GM18505 (cell line): ENCODE data around the gene RCOR1.

Experiments
- ATAC-seq: cut with Tn5 transposase; IDR thresholded peaks from one replicate; pipeline ENCODE4 v1.9.1; 2021; ENCODE audit not compliant: unreplicated experiment
- POLR2A ChIP-seq: IDR thresholded peaks from 4 replicates; pipeline ENCODE4 v1.6.1; 2011; ENCODE audit warnings: borderline replicate concordance; ENCODE audit not compliant: insufficient read depth, insufficient read length; ENCODE audit errors: extremely low read depth

RCOR1 gene

DNA sequence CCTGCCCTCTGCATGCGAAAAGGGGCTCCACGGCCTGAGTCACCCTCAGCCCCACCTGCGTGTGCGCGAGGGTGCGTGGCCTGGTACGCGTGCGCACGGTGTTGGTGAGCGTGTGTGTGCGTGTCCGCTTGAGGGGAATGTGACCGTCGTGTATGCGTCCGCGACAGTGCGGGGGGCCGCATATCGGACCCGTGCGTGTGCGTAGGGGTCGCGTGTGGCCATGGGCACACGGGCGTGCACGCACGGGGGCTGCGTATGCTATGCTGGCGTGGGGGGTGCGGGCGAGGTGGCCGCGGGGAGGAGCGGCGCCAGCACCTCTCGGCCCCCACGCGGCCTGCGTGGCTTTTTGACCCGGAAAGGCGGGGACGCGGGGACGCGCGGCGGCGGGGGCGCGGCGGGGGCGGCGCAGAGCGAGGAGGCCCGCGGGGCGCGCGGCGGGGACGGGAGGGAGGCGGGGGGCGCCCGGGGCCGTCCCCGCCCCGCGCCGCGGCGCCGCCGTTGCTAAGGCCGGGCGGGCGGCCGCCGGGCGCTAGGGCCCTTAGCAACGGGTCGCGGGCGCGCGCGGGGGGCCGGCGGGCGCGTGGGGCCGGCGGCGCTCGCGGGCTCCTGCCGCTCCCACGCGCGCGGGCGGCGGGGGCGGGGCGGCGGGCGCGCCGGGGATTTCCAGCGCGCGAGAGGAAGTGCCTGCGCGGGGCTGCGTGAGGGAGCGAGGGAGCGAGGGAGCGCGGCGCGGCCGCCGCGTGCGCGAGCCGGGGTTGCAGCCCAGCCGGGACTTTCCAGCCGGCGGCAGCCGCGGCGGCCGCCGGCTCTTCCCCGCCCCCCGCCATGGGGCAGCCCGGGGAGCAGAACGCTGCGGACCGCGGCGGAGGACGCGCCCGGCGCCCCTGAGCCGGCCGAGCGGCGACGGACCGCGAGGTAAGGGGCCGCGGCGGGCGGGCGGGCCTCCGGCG, 184.6 kb downstream of the RCOR1 start, which contains the start of gene TRAF3:
Gene TRAF3 (plus strand): TSS at position 689 of the 950 bp plus-strand sequence. CDS start 92,753 bp downstream, outside the sequence.
- TF ChIP-seq POLR2A, result peak; percentile 77

DNA sequence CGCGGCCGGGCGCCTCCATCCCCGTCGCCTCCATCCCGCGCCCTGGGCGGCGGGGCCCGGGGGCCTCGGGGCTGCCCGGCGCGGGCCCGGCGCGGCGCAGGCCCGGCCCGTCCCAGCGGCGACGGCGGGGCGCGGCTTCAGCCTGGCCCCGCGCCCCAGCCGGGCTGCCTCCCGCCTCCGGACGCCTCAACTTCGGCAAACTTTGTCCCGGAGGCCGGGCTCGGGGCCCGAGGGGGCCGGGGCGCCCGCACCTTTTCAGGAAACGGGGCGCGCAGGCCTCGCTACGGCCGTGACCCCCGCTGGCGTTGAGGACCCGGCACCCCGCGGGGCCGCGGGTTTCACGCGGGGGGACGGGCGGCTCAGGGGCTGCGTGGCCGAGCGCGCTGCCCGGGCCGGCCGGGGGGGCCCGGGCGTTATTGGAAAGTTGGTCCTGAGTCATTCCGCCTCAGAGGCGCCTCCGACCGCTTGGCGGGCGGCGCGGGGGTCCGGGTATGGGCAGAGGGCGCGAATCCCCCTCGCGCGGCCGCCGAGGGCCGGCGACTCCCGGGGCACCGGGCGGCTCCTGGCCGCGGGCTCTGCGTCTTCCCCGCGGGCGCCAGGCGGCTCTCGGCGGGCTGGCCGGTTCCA, 185.4 kb downstream of the RCOR1 start:
- ATAC-seq, result peak; percentile 14
- no peak for TF ChIP-seq POLR2A

More for the DNA sequence above, 184.6 kb downstream of the RCOR1 start, which contains the start of gene TRAF3:
- ATAC-seq, result peak; percentile 58

DNA sequence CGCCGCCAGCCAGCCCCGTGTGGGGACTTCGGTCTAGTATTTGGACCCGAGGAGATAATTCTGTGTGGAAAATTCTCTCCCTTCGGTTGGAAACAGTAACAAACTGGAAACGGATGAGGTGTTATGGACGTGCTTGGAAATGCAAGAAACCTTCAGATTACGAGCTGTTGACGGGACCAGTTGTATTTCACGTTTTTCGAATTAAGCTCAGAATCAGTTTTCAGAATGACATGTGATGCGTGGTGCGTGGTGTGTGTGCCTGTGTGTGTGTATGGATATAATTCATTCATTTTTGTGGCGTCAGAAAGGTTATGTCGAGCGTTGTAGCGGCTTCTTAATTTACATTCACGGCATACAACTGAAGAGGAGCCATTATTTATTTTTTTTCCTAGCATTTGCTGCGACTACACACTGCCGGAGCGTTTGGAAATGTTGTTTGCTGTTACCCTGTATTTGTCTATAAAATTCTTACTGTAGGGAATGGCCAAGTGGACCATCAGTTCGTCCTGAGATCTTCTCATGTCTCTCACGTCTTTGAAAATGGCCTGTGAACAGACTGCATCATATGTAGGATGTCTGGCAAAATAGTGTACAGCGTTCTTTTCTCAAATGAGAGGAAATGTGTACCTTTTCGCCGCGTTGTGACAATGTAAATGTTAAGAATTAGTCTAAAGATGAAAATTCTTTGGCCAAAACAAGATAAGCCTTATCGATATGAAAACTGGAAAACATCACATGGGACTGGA, 186.1 kb downstream of the RCOR1 start:
- no peak for ATAC-seq
- TF ChIP-seq POLR2A, result no peak

DNA sequence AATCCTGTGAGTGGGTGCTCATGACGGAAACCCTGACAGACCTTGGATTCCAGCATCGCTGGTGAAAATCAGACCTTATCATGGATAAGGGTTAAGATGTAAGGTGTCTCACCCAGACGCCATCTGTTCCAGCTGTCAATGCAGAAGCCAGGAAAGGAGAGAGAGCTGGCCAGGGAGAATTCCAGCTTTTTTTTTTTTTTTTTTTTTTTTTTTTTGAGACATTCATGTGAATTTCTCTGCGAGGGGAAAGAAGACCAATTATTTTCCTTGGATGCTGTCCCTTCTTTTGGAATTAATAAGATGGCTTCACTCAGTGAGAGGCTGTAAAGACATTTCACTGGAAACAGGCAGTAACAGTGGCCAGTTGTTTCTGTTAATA, 186.6 kb downstream of the RCOR1 start:
- TF ChIP-seq POLR2A, result no peak
- ATAC-seq, result no peak

DNA sequence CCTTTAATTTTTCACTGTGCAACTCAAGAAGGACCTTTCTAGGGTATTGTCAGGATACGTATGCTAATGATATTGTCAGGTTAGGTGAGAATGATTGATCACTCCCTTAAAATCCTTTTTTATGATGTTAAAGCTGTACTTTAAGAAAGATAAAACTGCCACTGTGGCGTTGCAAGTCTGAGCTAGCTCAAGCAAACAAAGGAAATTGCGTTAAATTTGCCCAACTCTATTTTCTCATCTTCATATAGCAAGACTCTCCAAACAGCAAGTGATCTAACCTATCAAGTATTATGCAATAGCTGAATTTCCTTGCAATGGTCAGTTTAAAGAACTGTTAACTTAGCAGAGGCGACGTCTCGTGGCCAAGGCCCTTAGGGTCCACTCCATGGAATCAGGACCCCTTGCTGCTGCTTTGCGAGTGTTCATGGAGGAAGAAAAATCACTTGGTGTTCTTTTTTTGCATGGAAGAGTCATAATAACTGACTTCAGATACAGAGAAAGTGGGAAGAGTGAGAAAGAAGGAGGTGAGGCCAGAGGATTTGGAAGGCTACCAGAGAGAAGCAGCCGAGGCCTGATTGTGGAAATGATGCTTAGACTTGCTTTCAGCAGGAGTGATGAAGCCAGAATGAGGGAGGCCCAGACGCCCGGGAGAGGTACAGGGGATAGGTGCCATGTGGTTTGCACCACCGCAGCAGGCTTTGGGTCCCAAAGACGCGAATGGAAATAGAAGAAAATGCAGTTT, 187.3 kb downstream of the RCOR1 start:
- no peak for ATAC-seq
- TF ChIP-seq POLR2A, result no peak
